A549 (cell line): ENCODE data around the gene CUL1. TPM values are rescaled to one million over a fixed set of nuclear protein-coding genes. Genes with fewer than 3 reads are reported as not detected.

Experiments
- ATAC-seq, 2 experiments: fragments of 200-7000 bp in 1 of 2; fragments of >200 bp in 1 of 2; cut with Nextera tagmentation in 1 of 2; cut with Tn5 transposase in 1 of 2; 3 replicates each; pipeline versions ENCODE4 v1.8.0 to v1.9.1; 2018 to 2020; ENCODE audit warnings: mild to moderate bottlenecking in 1 of 2, moderate library complexity in 1 of 2
- CTCF ChIA-PET: fragments of 300-600 bp; sonication (Branson Sonifier 250); formaldehyde crosslinking; extraction: SDS; loops from one replicate; lab custom pipeline; 2021; ENCODE audit warnings: antibody characterized with exemption, inconsistent platforms; lab: Yijun Ruan, JAX
- POLR2A ChIA-PET: fragments of 350-600 bp; formaldehyde crosslinking; extraction: SDS; loops from one replicate; lab custom pipeline; 2021; ENCODE audit warnings: antibody characterized with exemption, inconsistent platforms; lab: Yijun Ruan, JAX
- DNase-seq, 2 experiments: peaks; one replicate each; pipeline versions ENCODE4 v3.0.0 to v3.0.0-alpha.2; 2011 to 2016; ENCODE audit warnings: low read depth in 1 of 2, low spot score in 1 of 2
- FAIRE-seq: peaks from 2 replicates; lab custom pipeline; 2011; peaks lifted over from hg19 to GRCh38; lab: Jason Lieb, UNC
- H3K27ac ChIP-seq, 2 experiments: fragments of >200 bp; sonication (Bioruptor Twin); formaldehyde crosslinking; 3 replicates each; pipeline ENCODE4 v1.5.1; 2016 to 2017
- H3K4me1 ChIP-seq: fragments of >200 bp; sonication (Bioruptor Twin); formaldehyde crosslinking; 3 replicates; pipeline ENCODE4 v1.6.1; 2016
- H3K4me2 ChIP-seq: fragments of >200 bp; sonication (Bioruptor Twin); formaldehyde crosslinking; 3 replicates; pipeline ENCODE4 v1.6.1; 2016
- H3K4me3 ChIP-seq: fragments of >200 bp; sonication (Bioruptor Twin); formaldehyde crosslinking; 3 replicates; pipeline ENCODE4 v1.5.1; 2016
- H3K9me3 ChIP-seq: fragments of >200 bp; sonication (Bioruptor Twin); formaldehyde crosslinking; 3 replicates; pipeline ENCODE4 v1.6.1; 2016
- EHF ChIP-seq: fragments of 250-450 bp; sonication (Bioruptor Pico); IDR thresholded peaks from 2 replicates; pipeline ENCODE4 v1.5.0; 2020; ENCODE audit warnings: mild to moderate bottlenecking
- EHMT2 ChIP-seq: fragments of 200-600 bp; sonication (generic); IDR thresholded peaks from 2 replicates; pipeline ENCODE4 v1.6.1; 2016; ENCODE audit warnings: antibody characterized with exemption, low read depth, mild to moderate bottlenecking, moderate library complexity
- FOSB ChIP-seq: fragments of 250-450 bp; sonication (Bioruptor Pico); IDR thresholded peaks from 2 replicates; pipeline ENCODE4 v1.5.0; 2020; ENCODE audit warnings: mild to moderate bottlenecking, moderate library complexity
- FOSL2 ChIP-seq, 2 experiments: fragments of 450-650 bp in 1 of 2; fragments of >200 bp in 1 of 2; sonication (Bioruptor Twin) in 1 of 2; formaldehyde crosslinking; IDR thresholded peaks; 2 replicates each; pipeline versions ENCODE4 v1.5.0 to v1.6.1; 2016 to 2020; ENCODE audit warnings: mild to moderate bottlenecking in 1 of 2, moderate library complexity in 1 of 2
- FOXS1 ChIP-seq: fragments of 250-450 bp; sonication (Bioruptor Pico); IDR thresholded peaks from 2 replicates; pipeline ENCODE4 v1.5.0; 2020; ENCODE audit warnings: mild to moderate bottlenecking, moderate library complexity
- GATA3 ChIP-seq: IDR thresholded peaks from 2 replicates; pipeline ENCODE4 v1.6.1; 2012; ENCODE audit warnings: borderline replicate concordance
- HDAC2 ChIP-seq: fragments of 200-600 bp; sonication (generic); IDR thresholded peaks from 2 replicates; pipeline ENCODE4 v1.6.1; 2016
- HEYL ChIP-seq: fragments of 250-450 bp; sonication (Bioruptor Pico); IDR thresholded peaks from 2 replicates; pipeline ENCODE4 v1.8.0; 2021; ENCODE audit warnings: mild to moderate bottlenecking, moderate library complexity
- HOXB13 ChIP-seq: fragments of 250-450 bp; sonication (Bioruptor Pico); IDR thresholded peaks from 2 replicates; pipeline ENCODE4 v1.5.0; 2020; ENCODE audit warnings: low read depth, mild to moderate bottlenecking, moderate library complexity
- KDM1A ChIP-seq: fragments of 200-600 bp; sonication (generic); IDR thresholded peaks from 2 replicates; pipeline ENCODE4 v1.6.1; 2016; ENCODE audit warnings: low read depth, mild to moderate bottlenecking
- MAFK ChIP-seq: fragments of 450-650 bp; IDR thresholded peaks from 2 replicates; pipeline ENCODE4 v1.6.1; 2014; ENCODE audit not compliant: partially characterized antibody
- RFX5 ChIP-seq: fragments of 450-650 bp; IDR thresholded peaks from 2 replicates; pipeline ENCODE4 v1.7.1; 2014; ENCODE audit warnings: antibody characterized with exemption, mild to moderate bottlenecking, moderate library complexity
- SMC3 ChIP-seq: fragments of >200 bp; sonication (Bioruptor Twin); formaldehyde crosslinking; IDR thresholded peaks from 3 replicates; pipeline ENCODE4 v1.6.1; 2018; ENCODE audit warnings: inconsistent platforms
- ZC3H11A ChIP-seq: fragments of 450-650 bp; IDR thresholded peaks from 2 replicates; pipeline ENCODE4 v1.6.1; 2014; ENCODE audit warnings: antibody characterized with exemption, mild to moderate bottlenecking
- WGBS: methylation state at CpG from one replicate; pipeline ENCODE4 v1.1.6; 2017; ENCODE audit errors: missing lambda C conversion rate; 5-methylcytosine and 5-hydroxymethylcytosine counted together
- polyA plus RNA-seq, 4 experiments: library from polyadenylated mRNA; depleted of rRNA in 3 of 4; stranded (reverse); fragments of >200 nt; fragmentation: RNase III in 1 of 4; extraction: RNeasy Plus Mini Kit Qiagen cat#74134 plus additional on column Dnase treatment in 1 of 4; gene quantifications; 2 replicates in 3 of 4; 3 replicates in 1 of 4; pipeline ENCODE4 v1.2.3, GENCODE V29; 2011 to 2017
- TF ChIP-seq, protein P1 (sequence below): fragments of 200-600 bp; sonication (generic); IDR thresholded peaks from 2 replicates; pipeline ENCODE4 v1.6.1; 2016; ENCODE audit warnings: antibody characterized with exemption, mild to moderate bottlenecking, moderate library complexity
- TF ChIP-seq, protein P2 (sequence below): IDR thresholded peaks from 2 replicates; pipeline ENCODE4 v1.6.1; 2012; ENCODE audit warnings: low read depth, borderline replicate concordance
- TF ChIP-seq, protein P3 (sequence below): IDR thresholded peaks from 2 replicates; pipeline ENCODE4 v1.6.1; 2012
- TF ChIP-seq, protein P4 (sequence below): fragments of >200 bp; sonication (Bioruptor Twin); formaldehyde crosslinking; IDR thresholded peaks from 3 replicates; pipeline ENCODE4 v1.5.1; 2016

The CUL1 gene
- polyA plus RNA-seq, 2 of the 4 experiments (the other 2 are of a cell fraction) = 57.9 to 70.6 TPM

DNA sequence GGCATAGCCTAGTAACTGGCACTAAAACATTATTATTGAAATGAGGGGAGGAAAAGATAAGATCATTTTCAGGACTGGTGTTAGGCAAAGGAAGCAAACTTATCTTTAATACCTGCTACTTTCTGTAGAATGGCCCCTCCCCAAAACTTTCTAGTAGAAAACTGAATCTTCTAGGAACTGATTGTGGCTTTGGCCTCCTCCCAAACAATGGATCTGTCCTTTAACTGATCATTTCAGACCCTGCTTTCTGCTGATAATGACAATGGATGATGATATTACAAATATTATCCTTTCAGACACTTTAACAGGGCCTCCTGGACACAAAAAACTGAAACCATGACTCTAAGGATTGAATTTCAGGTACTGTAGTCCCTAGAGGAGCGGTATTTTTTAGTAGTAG, 130.3 kb downstream of the CUL1 start (continued):
- TF ChIP-seq, protein P1, sequence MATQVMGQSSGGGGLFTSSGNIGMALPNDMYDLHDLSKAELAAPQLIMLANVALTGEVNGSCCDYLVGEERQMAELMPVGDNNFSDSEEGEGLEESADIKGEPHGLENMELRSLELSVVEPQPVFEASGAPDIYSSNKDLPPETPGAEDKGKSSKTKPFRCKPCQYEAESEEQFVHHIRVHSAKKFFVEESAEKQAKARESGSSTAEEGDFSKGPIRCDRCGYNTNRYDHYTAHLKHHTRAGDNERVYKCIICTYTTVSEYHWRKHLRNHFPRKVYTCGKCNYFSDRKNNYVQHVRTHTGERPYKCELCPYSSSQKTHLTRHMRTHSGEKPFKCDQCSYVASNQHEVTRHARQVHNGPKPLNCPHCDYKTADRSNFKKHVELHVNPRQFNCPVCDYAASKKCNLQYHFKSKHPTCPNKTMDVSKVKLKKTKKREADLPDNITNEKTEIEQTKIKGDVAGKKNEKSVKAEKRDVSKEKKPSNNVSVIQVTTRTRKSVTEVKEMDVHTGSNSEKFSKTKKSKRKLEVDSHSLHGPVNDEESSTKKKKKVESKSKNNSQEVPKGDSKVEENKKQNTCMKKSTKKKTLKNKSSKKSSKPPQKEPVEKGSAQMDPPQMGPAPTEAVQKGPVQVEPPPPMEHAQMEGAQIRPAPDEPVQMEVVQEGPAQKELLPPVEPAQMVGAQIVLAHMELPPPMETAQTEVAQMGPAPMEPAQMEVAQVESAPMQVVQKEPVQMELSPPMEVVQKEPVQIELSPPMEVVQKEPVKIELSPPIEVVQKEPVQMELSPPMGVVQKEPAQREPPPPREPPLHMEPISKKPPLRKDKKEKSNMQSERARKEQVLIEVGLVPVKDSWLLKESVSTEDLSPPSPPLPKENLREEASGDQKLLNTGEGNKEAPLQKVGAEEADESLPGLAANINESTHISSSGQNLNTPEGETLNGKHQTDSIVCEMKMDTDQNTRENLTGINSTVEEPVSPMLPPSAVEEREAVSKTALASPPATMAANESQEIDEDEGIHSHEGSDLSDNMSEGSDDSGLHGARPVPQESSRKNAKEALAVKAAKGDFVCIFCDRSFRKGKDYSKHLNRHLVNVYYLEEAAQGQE = no peak
- TF ChIP-seq FOSB (CRISPR knock-in tag) (no peak), HOXB13 (no peak)

DNA sequence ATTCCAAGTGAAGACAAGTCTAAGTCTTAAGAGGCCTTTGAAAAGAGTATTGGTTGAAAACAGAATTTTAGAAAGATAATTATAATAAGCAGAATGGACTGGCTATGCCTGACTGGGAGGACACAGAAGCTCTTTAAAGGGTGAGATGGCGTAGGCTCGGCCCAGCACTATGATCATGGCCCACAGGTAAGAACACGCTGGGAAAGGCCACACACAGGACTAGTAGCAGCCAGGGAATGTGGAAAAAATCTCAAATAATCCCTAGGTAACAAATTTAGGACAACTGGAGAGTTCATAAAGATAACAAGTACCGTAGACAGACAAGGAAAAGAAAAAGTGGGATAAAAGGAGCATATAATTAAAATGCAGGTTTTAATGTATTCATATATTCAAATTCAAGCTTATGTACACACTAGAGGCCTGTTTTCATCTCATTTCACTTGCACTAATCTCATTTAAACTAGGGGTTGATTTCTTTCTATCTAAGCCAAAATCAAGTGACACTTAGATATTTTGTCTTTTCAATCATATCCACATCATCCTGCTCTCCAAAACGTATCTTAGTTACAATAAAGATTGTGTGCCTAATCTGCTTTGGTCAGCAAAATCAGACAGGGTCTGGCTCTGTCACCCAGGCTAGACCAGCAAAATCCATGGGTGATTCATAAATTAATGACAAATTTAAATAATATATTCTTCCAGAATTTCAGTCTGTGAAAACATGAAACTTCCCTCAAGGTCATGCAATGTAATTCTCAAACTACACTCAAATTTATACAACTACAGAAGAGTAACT, 132.4 kb downstream of the CUL1 start:
- TF ChIP-seq HDAC2 (no peak), SMC3 (no peak), FOSB (CRISPR knock-in tag) (no peak), MAFK (peak; percentile 93), HEYL (CRISPR knock-in tag) (no peak)
- TF ChIP-seq, protein P2, sequence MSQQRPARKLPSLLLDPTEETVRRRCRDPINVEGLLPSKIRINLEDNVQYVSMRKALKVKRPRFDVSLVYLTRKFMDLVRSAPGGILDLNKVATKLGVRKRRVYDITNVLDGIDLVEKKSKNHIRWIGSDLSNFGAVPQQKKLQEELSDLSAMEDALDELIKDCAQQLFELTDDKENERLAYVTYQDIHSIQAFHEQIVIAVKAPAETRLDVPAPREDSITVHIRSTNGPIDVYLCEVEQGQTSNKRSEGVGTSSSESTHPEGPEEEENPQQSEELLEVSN = no peak
- TF ChIP-seq, all 56 proteins: peak for 1
- no peak for DNase-seq
- Histone ChIP-seq H3K4me1 (no peaks in the 10 kb centered on the region), H3K4me2 (no peak overlapping the region), H3K4me3 (no peak overlapping the region), H3K9me3 (no peaks in the 10 kb centered on the region), H3K27ac (no peak overlapping the region)
- no peak for FAIRE-seq
- ChIA-PET POLR2A (no interaction called here), CTCF (interaction anchor here (0.9 to 1.0 kb wide), 2 partner anchors 25 to 26 kb away, joined by 3 to 6 read pairs; no protein-coding TSS in a partner anchor)
- 91% methylated on average over 5 of the region's 5 CpGs for WGBS
- no peak for ATAC-seq

DNA sequence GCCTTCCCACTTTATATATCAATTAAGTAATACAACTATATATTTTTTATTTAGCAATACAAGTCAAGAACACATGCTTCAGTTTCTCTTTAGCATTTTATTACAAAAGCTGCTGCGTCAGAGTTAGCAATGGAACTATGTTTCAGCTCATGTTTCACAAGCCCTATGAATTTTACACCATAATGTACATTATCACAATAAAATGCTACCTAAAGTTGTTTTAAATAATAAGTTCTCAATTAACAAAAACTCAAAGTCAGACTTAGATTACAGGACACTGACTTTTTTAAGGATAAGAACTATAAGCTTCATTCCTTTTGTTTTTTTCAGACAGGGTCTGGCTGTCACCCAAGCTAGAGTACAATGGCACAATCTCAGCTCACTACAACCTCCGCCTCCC, 133.1 kb downstream of the CUL1 start:
- Histone ChIP-seq H3K27ac (no peak overlapping the region), H3K4me3 (no peak overlapping the region), H3K4me2 (no peak overlapping the region), H3K9me3 (no peaks in the 10 kb centered on the region), H3K4me1 (no peaks in the 10 kb centered on the region)
- ATAC-seq = no peak
- TF ChIP-seq, protein P3, sequence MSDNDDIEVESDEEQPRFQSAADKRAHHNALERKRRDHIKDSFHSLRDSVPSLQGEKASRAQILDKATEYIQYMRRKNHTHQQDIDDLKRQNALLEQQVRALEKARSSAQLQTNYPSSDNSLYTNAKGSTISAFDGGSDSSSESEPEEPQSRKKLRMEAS = no peak
- TF ChIP-seq HEYL (CRISPR knock-in tag) (no peak), EHMT2 (no peak), KDM1A (no peak), FOXS1 (CRISPR knock-in tag) (no peak), RFX5 (no peak), ZC3H11A (no peak), EHF (no peak), FOSL2 (IDR thresholded peaks at IDR 0.05) (no peak), FOSL2 (CRISPR knock-in tag; IDR thresholded peaks at IDR 0.05) (no peak), GATA3 (no peak)
- TF ChIP-seq, protein P4, sequence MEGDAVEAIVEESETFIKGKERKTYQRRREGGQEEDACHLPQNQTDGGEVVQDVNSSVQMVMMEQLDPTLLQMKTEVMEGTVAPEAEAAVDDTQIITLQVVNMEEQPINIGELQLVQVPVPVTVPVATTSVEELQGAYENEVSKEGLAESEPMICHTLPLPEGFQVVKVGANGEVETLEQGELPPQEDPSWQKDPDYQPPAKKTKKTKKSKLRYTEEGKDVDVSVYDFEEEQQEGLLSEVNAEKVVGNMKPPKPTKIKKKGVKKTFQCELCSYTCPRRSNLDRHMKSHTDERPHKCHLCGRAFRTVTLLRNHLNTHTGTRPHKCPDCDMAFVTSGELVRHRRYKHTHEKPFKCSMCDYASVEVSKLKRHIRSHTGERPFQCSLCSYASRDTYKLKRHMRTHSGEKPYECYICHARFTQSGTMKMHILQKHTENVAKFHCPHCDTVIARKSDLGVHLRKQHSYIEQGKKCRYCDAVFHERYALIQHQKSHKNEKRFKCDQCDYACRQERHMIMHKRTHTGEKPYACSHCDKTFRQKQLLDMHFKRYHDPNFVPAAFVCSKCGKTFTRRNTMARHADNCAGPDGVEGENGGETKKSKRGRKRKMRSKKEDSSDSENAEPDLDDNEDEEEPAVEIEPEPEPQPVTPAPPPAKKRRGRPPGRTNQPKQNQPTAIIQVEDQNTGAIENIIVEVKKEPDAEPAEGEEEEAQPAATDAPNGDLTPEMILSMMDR = no peak
- ChIA-PET CTCF (interaction anchor here (1.0 to 1.3 kb wide), 2 partner anchors 24 to 134 kb away, joined by 4 to 6 read pairs; no protein-coding TSS in a partner anchor), POLR2A (no interaction called here)
- WGBS = 92% methylated on average over 2 of the region's 2 CpGs
- no peak for DNase-seq
- no peak for FAIRE-seq
